Measurements from ENCODE around the gene OR1N2.
"Not testable (repeated sequence)": the region's sequence is repeated elsewhere in the genome, so short reads cannot be mapped to it uniquely, and the experiment has no call there.

Gene OR1N2, protein sequence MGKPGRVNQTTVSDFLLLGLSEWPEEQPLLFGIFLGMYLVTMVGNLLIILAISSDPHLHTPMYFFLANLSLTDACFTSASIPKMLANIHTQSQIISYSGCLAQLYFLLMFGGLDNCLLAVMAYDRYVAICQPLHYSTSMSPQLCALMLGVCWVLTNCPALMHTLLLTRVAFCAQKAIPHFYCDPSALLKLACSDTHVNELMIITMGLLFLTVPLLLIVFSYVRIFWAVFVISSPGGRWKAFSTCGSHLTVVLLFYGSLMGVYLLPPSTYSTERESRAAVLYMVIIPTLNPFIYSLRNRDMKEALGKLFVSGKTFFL

DNA sequence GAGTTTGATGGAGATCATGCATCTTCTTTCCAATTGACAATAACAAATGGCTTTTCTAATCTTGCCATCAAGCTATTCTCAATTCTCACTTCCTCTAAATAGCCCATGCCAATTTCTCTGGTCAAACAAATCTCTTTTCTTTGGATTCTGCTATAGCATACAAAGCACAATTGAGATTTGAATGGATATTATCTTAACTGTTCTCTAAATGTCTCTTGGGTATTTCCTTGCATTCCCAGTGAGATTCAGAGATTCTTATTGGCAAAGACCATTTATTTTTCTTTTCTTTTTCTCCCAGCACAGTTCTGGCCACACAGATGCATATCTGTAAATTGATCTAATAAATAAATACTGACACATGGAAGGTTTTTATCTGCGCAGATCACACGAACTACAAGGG, at the start of gene OR1N2:
TSS of gene OR1N2 (plus strand) at position 301 of the 400 bp plus-strand sequence. CDS start 100 bp downstream, outside the sequence.
- no peak for DNase-seq (ENCODE audit: low spot score)

DNA sequence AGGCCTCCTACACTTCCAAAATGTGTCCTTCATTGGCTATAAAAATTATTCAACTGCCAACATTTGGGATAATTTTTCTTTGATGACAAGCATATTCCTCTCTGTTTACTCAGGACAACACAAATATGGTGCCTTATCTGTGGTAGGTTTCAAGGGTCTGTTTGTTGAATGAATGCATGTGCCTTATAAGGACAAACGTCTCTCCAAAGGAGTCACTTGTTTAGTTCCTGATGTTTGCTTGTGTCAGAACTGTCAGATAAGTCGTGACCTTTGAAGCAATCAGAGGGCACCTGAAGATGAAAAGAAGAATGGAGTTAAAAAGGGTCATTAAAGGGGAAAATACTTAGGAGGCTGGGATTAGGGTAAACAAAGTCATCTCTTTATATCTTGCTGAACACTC, 45.9 kb upstream of the OR1N2 start:
- DNase-seq (ENCODE audit: low spot score) = no peak

DNA sequence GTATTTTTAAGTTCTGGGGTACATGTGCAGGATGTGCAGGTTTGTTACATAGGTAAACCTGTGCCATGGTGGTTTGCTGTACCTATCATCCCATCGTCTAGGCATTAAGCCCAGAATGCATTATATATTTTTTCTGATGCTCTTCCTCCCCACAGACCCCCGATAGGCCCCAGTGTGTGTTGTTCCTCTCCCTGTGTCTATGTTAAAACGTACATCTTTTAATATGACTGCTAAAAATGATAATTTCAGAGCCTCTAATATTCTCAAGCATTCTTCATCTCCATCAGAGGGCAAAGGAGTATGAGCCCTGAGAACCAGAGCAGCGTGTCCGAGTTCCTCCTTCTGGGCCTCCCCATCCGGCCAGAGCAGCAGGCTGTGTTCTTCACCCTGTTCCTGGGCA, 42.4 kb upstream of the OR1N2 start, which contains the start of gene OR1J2:
TSS of gene OR1J2 (plus strand) at position 301 of the 400 bp plus-strand sequence. CDS start at position 301, 0 bp downstream.
- no peak for DNase-seq (ENCODE audit: low spot score)

DNA sequence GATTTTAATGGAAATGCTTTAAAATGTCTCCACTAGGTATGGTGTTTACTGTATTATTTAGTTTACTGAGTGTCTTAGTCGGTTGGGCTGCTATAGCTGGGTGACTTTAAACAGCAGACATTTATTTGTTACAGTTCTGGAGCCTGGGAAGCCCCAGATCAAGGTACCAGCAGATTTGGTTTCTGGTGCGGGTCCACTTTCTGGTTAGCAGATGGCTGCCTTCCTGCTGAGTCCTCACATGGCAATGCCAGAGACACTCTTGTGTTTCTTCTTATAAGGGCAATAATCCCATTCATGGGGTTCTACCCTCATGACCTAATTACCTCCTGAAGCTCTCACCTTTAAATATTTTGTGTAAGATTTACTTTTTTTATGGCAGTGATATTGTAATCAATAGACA, 34.7 kb upstream of the OR1N2 start:
- DNase-seq (ENCODE audit: low spot score) = no peak

DNA sequence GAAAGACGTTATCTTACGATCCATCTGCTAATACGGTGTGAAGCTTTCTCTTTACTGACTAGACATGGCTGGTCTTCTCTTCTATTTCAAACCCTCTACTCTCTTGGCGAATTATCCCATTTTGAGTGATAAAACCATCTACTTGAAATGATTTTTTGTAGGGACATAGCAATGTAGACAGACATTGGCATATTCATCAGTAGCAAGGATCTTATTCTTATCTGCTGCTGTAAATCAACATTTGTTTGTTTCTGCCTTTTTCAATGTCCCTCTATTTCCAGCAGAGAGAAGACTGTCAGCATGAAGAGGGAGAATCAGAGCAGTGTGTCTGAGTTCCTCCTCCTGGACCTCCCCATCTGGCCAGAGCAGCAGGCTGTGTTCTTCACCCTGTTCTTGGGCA, 34.1 kb upstream of the OR1N2 start, which contains the start of gene OR1J4:
TSS of gene OR1J4 (plus strand) at position 301 of the 400 bp plus-strand sequence. CDS start at position 301, 0 bp downstream.
- DNase-seq (ENCODE audit: low spot score) = no peak

DNA sequence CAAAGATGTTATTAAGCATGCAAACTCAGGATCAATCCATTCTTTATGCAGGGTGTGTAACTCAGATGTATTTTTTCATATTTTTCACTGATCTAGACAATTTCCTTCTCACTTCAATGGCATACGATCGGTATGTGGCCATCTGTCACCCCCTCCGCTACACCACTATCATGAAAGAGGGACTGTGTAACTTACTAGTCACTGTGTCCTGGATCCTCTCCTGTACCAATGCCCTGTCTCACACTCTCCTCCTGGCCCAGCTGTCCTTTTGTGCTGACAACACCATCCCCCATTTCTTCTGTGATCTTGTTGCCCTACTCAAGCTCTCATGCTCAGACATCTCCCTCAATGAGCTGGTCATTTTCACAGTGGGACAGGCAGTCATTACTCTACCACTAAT, 33.5 kb upstream of the OR1N2 start:
- no peak for DNase-seq (ENCODE audit: low spot score)

DNA sequence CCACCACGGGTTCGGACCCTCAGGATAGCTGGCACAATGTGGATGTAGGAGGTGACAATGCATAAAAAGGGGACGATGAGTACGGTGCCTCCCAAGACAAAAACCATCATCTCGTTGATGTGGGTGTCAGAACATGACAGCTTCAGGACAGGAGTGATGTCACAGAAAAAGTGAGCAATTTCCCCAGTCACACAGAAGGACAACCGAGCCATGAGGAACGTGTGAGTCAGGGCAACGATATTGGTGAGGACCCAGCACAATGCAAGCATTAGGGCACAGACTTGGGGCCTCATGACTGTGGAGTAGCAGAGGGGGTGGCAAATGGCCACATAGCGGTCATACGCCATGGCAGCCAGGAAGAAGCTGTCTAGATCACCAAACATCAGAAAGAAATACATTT, 26.3 kb upstream of the OR1N2 start:
- no peak for DNase-seq (ENCODE audit: low spot score)

DNA sequence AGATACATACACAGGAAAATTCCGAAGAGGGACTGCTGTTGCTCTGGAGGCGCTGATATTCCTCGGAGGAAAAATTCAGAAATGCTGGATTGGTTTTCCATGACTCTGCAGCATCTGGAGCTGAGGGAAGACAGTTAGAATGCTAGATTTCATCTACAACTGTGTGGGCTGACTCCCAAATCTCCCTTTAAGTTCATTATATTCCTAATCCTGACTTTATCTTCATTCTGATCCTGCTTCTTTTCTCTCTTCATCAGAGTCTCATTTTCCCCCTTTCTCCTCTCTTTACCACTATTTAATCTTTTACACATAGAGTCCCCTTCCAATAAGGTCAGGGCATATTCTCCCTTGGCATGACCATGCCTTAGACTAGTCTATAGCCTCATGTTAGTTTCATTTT, 25.7 kb upstream of the OR1N2 start, which contains the start of gene OR1N1:
TSS of gene OR1N1 (minus strand) at position 101 of the 400 bp plus-strand sequence. CDS start at position 101, 0 bp downstream.
- DNase-seq (ENCODE audit: low spot score) = no peak

DNA sequence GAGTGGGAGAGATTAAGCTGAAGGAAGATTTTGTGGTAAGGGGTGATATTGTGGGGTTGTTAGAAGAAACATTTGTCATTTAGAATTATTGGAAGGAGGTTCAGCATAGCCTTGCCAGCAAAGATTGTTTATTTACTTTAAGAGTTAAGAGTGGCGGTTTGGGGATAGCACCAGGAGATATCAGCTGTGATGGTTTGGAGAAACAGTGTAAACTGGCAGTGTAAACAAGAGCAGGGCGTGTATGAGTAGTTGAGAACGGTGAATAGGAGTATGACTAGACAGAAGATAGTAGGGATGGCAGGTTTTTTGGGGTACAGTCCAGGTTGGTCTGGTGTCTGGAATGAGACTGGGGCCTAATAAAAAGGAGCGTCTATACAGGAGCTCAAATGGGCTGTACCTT, 21.8 kb upstream of the OR1N2 start:
- not testable (repeated sequence) for DNase-seq (ENCODE audit: low spot score)

DNA sequence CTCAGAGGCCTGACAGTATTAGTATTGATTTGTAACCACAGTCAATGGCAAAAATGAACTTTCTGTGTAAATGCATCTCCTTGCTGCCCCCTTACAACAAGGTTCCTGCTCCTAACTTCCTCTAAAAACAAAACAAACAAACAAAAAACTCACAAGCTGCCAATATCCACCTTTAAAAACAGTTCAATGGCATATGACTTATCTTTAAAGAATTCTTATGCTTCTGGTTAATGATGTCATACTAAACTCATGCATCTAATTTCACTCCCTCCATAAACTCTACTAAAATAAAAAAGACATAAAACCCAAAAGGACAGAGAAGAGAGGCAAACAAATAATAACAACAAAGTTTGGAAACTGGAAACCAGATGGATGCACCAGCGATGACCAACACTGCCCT, 16.8 kb upstream of the OR1N2 start:
- DNase-seq (ENCODE audit: low spot score) = no peak

DNA sequence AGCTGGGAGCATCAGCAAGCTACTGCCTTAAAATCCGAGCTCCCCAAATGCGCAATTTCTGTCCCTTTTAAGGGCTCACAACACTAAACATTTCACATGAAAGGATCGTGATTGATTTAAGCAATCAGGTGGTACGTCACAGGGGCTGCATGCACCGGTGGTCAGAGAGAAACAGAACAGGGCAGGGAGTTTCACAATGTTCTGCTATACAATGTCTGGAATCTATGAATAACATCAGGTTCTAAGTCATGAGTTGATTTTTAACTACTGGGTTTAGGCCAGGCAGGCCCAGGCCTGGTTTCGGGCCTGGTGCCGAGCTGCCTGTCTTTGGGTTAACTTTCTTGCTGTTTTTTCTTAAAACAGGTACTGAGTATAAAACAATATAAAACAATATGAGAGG, 15.8 kb upstream of the OR1N2 start:
- DNase-seq (ENCODE audit: low spot score) = not testable (repeated sequence)

DNA sequence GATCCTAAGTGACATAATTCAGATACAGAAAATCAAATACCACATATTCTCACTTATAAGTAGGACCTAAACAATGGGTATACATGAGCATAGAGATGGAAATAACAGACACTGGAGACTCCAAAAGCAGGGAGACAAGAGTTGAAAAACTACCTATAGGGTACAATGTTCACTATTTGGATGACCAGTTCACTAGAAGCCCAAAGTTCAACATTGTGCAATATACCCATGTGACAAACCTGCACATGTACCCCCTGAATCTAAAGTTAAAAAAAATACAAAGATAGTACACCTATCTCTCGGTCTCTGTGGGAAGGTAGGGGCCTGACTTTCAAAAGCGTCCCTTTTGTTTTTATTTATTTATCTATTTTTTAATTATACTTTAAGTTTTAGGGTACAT, 14.2 kb upstream of the OR1N2 start:
- DNase-seq (ENCODE audit: low spot score) = no peak

DNA sequence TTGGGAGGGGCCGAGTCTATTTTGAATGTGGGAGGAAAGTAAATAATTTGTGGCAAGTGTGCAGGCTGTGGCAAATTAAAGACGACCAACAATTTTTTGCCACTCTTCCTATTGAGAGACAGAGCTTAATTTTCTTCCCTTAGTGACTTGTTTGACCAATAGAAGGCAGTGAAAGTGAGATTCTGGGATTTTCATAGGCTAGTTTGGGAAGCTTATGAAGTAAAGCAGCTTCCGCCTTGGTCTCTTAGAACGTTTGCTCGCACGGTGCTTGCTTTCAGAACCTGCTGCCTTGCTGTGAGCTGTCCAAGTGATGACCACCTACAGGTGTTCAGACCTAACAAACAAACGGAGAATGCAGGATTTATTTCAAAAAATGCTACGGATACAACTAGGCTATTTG, 6.7 kb upstream of the OR1N2 start:
- no peak for DNase-seq (ENCODE audit: low spot score)

DNA sequence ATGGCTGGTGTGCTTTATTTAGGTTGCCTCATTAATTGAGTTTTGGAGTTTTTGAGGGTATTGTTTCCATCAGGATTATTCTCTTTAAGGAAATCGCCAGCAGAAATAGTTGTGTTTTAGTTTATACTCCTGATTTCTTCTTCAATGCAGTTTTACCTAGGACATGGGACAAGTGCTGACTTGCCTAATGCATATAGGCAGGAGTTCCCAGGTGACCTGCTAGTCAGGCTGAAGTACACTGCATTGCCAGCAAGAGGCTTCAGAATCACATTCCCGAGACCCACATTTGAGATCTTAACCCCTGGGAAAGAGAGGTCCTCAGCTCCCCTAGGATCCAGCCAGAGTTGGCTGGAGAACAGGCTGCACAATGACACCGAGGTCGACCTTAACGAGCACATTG, 1.5 kb upstream of the OR1N2 start:
- DNase-seq (ENCODE audit: low spot score) = no peak

DNA sequence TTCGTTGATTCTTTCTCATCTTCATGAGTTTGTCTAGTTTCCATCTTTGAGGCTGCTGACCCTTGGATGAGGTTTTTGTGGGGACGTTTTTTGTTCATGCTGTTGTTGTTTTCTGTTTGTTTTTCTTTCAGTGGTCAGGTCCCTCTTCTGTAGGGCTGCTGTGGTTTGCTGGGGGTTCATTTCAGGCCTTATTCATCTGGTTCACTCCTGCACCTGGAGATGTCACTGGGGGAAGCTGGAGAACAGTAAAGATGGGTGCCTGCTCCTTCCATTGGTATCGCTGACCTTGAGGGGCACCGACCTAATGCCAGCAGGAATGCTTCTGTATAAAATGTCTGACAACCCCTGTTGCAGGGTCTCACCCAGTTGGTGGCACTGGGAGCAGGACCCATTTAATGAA, 8.5 kb downstream of the OR1N2 start:
- no peak for DNase-seq (ENCODE audit: low spot score)

DNA sequence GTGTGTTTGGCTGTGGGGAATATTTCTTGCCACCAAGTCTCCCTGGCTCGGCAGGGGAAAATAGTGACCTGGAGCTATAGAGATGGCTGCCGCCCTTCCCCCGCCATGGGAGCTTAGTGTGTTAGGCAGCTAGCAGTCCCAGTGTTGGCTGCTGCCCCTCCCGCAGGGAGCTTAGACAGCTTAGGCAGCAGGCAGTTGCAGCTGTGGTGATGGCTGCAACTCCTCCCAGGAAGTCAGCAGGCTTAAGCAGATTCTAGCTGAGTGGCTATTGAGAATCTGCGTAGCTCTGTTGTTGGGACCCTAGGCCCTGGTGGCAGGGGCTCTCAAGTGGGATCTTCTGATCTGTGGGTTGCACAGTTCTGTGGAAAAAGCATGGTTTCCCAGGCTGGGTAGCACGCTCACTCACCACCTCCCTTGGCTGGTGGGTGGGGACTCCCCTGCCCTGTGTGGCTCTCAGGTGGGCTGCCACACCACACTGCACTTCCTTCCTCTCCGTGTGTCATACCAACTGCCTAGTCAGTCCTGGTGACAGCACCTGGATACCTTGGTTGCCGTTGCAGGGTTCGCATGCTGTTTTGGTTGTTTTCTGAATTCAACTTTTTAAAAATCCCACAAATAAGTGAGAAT, 9.3 kb downstream of the OR1N2 start:
- no peak for DNase-seq (ENCODE audit: low spot score)

DNA sequence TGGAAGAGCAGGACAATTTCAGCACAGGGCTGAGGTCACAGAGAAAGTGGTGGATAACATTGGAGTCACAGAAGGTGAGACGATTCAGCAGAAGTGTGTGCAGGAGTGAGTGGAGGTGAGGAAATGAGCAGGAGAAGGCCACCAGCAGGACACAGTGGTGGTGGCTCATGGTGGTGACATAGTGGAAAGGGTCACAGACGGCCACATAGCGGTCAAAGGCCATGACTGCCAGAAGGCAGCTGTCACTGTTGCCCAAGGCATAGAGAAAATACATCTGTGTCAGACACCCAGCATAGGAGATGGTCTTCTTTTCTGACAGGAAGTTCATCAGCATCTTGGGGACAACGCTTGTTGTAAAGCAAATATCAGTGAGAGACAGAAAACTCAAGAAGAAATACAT, 15.0 kb downstream of the OR1N2 start:
- no peak for DNase-seq (ENCODE audit: low spot score)

DNA sequence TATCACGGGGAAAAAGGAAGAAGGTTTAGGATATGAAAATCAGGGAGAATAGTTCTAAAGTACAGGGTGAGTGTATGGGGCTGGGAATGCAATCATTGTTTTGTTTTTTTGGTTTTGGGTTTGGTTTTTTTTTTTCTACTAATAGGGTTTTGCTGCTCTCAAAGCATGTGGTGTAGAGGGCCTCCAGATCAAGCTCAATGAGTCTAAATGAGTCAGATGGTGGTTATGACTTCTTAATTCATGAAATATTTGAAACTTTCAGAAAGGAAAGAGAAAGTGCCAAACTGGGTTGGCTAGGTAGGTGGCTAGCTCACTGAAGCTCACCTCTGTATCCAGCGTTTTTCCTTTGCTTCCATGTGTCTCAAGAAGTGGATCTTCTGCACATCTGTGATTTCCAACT, 19.5 kb downstream of the OR1N2 start:
- no peak for DNase-seq (ENCODE audit: low spot score)

DNA sequence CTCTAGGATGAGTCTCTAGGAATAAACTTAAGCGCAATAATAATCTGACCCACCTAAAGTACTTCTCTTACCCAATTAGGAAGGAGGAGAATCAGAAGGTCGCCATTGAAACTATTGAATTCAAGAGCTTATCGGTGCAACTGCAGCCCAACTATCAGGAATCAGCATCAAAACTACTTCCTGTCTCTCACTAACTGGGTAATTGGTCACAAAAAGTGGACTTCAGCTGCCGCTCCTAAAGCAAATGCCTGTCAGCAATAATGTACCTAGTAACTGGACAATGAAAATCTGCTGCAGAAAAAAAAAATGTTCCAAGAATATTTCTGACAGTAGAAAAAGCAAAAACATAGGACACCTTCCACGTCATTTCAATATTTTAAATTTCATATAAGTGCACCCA, 27.0 kb downstream of the OR1N2 start:
- no peak for DNase-seq (ENCODE audit: low spot score)

DNA sequence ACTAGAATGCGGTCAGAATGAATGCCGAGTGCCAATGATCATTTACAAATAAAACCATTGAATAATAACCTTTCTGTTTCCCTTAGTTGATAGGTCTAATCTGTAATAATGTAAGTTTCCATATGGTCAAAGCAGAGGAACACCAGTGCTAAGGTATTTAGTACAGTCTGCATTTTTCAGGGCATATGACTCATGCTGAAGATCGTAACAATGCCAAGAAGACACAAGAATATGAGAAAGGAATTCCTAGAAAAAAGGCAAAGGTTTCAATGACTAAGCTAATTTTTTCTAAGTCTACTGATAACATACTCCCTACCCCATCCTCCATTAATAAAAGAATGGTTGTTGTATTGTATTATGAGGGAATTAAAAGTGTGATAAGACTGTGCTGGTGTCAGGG, 27.4 kb downstream of the OR1N2 start:
- no peak for DNase-seq (ENCODE audit: low spot score)

DNA sequence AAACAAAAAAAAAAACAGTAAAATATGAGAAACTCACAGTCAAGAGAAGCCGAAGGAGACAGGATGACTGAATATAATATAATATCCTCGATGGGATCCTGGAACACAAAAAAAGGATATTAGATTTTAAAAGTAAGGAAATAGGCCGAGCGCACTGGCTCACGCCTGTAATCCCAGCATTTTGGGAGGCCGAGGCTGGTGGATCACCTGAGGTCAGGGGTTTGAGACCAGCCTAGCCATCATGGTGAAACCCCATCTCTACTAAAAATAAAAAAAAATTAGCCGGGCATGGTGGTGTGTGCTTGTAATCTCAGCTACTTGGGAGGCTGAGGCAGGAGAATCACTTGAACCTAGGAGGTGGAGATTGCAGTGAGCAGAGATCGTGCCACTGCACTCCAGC, 30.4 kb downstream of the OR1N2 start, which contains the start of gene OR1L8:
TSS of gene OR1L8 (minus strand) at position 101 of the 400 bp plus-strand sequence. CDS start 14,907 bp downstream, outside the sequence.
- DNase-seq (ENCODE audit: low spot score) = not testable (repeated sequence)

All from HuH-7 (cell line).